ENCODE results near the gene GNB1. TPM values are rescaled to one million over a fixed set of nuclear protein-coding genes. Genes with fewer than 3 reads are reported as not detected.

Gene GNB1
- polyA plus RNA-seq, 1 of the 3 experiments (the other 2 are of a cell fraction): 355 TPM

DNA sequence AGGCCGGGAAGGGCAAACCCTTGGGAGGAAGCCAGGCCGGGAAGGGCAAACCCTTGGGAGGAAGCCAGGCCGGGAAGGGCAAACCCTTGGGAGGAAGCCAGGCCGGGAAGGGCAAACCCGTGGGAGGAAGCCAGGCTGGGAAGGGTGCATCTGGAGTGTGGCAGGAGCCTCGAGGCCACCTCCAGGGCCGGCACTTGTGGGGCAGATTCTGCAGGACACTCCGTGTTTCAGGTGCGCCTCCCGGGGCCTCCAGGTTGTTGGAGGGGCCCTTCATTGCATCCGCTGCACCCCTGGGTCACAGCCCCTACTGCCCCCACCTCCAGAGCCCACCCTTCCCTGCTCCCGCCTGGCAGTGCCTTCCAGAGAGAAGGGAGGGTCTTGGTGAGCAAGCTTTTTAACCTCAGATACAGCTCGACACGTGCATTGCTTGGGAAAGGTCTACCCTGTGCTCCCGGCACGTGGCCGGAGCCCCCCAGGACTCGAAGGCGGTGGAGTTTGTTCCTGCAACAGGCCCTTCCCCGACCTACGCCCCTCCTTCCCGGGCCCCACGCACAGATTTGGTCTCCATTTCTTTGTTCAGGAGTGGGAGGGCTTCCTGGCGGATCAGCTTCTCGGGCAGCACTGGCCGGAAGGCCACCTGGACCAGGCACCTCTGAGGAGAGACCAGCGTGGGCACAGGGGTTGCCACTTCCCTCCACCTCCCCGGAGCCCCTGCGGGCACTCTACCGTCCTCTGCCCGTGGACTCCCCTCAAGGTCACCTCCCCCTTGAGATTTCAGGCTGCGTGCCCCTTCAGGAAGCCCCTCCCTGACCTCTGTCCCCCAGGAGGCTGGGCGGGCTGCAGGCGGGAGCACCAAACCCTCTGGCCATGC is 37.6 kb upstream of the GNB1 start:
- Histone ChIP-seq H3K9me2 (no peaks in the 10 kb centered on the region), H3K4me2 (no peak overlapping the region), H3K9me3 (no peaks in the 10 kb centered on the region), H3K27me3 (ENCODE audit: insufficient read depth) (no peaks in the 10 kb centered on the region), H3K9ac (no peak overlapping the region), H3K4me3 (ENCODE audit: low read depth in 2 of 2, low read length in 1 of 2) (no peak overlapping the region), H3F3A (replicated peaks; ENCODE audit: insufficient read depth) (no peaks in the 10 kb centered on the region), H3K4me1 (ENCODE audit: control insufficient read depth in 1 of 2, insufficient read depth in 2 of 2, low read depth in 1 of 2, low read length in 1 of 2) (no peaks in the 10 kb centered on the region), H2AFZ (ENCODE audit: low read depth) (no peak overlapping the region), H3K79me2 (ENCODE audit: insufficient read depth) (no peaks in the 10 kb centered on the region), H3K27ac (ENCODE audit: low read depth in 2 of 2, low read length in 1 of 2) (no peak overlapping the region), H4K20me1 (ENCODE audit: insufficient read depth) (no peaks in the 10 kb centered on the region), H3K36me3 (replicated peaks in 1 of 2; ENCODE audit: control insufficient read depth in 1 of 2, insufficient read depth in 2 of 2, low read length in 1 of 2) (no peaks in the 10 kb centered on the region)
- ChIA-PET POLR2A (no interaction called here), CTCF (interaction anchor here (1.2 to 1.4 kb wide), 2 partner anchors 15 to 116 kb away, joined by 5 to 8 read pairs; no protein-coding TSS in a partner anchor)
- WGBS (ENCODE audit: low lambda C conversion rate): 67% methylated on average over 21 of the region's 34 CpGs
- no peak for DNase-seq
- no peak for TF ChIP-seq GABPA (IDR thresholded peaks at IDR 0.05; ENCODE audit: low read depth)
- no peak for TF ChIP-seq EZH2phosphoT487 (IDR thresholded peaks at IDR 0.05; ENCODE audit: borderline replicate concordance, low read depth)
- no peak for TF ChIP-seq RCOR1 (IDR thresholded peaks at IDR 0.05; ENCODE audit: low read length)
- no peak for TF ChIP-seq TEAD4 (IDR thresholded peaks at IDR 0.05; ENCODE audit: borderline replicate concordance, insufficient read depth)
- TF ChIP-seq, protein P1, sequence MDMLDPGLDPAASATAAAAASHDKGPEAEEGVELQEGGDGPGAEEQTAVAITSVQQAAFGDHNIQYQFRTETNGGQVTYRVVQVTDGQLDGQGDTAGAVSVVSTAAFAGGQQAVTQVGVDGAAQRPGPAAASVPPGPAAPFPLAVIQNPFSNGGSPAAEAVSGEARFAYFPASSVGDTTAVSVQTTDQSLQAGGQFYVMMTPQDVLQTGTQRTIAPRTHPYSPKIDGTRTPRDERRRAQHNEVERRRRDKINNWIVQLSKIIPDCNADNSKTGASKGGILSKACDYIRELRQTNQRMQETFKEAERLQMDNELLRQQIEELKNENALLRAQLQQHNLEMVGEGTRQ (IDR thresholded peaks at IDR 0.05; ENCODE audit: borderline replicate concordance, low read depth, low read length): no peak
- TF ChIP-seq NFIC (IDR thresholded peaks at IDR 0.05; ENCODE audit: borderline replicate concordance): no peak
- no peak for TF ChIP-seq FOXM1 (IDR thresholded peaks at IDR 0.05; ENCODE audit: low read depth)
- TF ChIP-seq, protein P2, sequence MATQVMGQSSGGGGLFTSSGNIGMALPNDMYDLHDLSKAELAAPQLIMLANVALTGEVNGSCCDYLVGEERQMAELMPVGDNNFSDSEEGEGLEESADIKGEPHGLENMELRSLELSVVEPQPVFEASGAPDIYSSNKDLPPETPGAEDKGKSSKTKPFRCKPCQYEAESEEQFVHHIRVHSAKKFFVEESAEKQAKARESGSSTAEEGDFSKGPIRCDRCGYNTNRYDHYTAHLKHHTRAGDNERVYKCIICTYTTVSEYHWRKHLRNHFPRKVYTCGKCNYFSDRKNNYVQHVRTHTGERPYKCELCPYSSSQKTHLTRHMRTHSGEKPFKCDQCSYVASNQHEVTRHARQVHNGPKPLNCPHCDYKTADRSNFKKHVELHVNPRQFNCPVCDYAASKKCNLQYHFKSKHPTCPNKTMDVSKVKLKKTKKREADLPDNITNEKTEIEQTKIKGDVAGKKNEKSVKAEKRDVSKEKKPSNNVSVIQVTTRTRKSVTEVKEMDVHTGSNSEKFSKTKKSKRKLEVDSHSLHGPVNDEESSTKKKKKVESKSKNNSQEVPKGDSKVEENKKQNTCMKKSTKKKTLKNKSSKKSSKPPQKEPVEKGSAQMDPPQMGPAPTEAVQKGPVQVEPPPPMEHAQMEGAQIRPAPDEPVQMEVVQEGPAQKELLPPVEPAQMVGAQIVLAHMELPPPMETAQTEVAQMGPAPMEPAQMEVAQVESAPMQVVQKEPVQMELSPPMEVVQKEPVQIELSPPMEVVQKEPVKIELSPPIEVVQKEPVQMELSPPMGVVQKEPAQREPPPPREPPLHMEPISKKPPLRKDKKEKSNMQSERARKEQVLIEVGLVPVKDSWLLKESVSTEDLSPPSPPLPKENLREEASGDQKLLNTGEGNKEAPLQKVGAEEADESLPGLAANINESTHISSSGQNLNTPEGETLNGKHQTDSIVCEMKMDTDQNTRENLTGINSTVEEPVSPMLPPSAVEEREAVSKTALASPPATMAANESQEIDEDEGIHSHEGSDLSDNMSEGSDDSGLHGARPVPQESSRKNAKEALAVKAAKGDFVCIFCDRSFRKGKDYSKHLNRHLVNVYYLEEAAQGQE (IDR thresholded peaks at IDR 0.05; ENCODE audit: low read depth, low read length): no peak
- TF ChIP-seq, protein P3, sequence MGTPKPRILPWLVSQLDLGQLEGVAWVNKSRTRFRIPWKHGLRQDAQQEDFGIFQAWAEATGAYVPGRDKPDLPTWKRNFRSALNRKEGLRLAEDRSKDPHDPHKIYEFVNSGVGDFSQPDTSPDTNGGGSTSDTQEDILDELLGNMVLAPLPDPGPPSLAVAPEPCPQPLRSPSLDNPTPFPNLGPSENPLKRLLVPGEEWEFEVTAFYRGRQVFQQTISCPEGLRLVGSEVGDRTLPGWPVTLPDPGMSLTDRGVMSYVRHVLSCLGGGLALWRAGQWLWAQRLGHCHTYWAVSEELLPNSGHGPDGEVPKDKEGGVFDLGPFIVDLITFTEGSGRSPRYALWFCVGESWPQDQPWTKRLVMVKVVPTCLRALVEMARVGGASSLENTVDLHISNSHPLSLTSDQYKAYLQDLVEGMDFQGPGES (IDR thresholded peaks at IDR 0.05; ENCODE audit: low read depth, low read length): no peak
- TF ChIP-seq FOSL2 (IDR thresholded peaks at IDR 0.05; ENCODE audit: borderline replicate concordance, low read depth): no peak
